ENCODE results near the gene HSPG2.
A peak's percentile ranks its signal among the peaks of the same experiment; 100 is the strongest.

The HSPG2 gene

DNA sequence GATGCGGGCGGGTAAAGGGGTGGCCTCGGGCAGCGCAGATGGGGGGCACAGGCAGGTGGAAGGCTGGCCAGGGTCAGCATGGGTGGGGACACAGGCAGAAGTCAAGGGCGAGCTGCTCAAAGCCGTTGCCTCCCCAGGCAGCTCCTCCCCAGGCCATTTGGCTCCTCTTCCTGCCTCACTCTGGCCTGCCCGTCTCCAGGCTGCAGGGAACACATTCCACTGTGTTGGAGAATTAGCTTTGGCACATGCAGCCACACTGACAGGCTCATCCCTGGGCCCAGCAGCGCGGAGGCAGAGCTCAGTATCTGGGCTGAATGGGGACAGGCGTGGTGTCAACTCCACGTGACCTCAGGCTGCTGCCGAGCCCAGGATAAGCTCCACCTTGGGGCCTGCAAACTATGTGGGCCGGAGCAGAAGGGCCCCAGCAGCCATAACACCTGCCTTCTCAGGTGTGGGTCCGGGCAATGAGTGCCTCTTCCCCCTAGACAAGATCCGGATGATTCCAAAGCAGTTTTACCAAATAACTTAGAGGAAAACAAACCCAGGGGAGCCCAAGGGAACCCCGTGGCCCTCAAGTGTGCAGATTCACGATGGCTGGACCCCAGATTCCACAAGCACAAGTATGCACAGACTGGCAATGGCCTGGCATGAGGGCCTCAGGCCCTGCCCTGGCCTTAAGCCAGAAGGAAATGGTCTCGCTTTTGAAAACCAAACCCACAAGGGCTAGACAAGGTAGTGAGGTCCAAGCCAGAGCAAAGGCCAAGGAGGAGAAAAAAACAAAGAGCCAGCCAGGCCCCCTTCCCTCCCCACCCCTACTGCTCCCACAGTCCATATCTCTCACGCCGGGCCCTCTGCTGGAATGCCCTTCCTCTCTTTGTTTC, 40.2 kb downstream of the HSPG2 start:
- peak; percentile 86 for DNase-seq

DNA sequence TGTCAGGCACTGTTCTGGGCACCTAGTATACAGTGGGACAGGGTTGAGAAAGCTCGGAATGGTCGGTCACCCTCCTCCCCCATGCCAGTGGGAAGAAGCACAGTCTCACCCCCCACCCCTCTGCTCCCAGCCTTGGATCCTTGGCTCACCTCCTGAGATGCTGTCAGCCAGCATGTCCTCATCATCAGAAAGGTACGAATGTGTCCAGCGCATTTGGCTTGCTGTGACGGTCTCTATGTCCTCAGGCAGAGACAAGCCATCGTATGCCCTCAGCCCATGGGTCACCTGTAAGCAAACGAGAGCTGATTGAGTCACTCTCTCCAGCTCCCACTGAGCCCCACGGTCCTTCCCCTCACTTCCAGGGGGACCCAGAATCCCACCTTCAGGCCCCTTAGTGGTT, 41.1 kb downstream of the HSPG2 start:
- no peak for DNase-seq

DNA sequence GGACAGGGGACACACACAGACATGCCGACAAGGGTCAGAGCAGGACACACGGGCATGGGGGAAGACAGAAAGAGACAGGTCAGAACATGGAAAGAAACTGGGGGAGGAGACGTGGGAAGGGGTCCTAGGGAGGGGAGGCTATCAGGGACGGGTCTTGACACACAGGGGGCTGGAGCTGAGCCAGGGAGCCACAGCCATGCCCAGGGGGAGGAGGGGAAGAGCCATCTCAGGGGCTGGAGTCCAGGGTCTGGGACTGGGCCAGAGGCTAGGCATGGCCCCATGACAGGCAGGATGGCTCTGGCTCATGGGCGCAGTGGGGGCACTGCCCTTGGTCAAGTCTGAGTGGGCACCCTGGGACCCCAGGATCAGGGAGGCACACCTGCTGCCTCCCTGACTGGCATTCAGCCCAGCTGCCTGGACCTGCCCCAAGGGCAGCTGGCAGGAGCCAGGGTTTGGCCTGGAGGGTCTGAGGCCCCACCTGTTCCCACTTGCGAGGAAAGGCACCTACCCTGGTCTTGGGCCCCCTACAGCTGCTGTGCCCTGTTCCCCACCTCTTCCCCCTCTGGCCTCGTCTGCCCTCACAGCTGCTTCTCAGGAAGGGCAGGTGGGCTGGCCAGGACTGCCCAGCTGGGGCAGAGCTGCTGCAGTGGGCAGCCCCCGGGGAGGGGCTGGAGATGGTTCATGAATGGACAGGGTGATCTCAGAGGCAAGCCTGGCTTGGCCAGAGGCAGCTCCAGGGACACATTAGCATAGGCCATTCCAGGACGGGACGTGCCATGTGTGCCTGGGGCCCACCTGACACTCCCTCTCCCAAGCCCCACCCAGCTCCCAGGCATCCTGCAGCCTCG, 42.9 kb downstream of the HSPG2 start:
- DNase-seq = no peak

DNA sequence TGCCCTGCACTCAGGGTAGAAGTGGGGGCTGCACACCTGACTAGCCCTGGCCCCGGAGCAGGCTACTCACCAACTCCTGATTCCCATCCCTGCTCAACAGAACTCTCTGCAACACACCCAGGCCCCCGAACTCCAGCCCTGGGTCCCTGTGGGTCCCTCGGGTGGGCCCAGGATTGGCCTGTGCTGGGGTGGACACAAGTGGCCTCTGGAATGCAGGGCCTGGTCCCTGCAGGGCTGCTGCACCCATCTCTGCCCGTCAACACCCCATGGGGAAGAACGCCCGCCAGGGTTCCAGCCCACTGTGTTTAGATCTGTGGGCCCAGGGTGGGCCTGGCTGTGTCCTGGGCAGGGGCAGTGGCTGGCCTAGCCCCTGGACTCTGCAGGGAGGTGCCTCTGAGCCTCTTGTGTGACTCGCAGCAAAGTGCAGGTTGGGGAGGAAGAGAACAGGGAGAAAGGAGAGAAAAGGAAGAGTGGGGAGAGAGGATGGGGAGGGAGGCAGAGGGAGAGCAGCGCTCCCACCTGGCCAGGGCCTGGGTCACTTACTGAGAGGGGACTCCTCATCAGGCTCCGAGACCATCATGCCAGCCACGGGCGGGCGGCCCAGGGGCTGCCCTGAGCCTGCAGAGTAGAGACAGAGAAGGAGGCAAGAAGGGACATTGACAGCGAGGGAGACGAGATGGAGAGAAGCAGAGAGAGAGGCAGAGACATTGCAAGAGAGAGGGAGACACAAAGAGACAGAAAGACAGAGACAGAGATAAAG, 43.9 kb downstream of the HSPG2 start:
- DNase-seq = no peak

DNA sequence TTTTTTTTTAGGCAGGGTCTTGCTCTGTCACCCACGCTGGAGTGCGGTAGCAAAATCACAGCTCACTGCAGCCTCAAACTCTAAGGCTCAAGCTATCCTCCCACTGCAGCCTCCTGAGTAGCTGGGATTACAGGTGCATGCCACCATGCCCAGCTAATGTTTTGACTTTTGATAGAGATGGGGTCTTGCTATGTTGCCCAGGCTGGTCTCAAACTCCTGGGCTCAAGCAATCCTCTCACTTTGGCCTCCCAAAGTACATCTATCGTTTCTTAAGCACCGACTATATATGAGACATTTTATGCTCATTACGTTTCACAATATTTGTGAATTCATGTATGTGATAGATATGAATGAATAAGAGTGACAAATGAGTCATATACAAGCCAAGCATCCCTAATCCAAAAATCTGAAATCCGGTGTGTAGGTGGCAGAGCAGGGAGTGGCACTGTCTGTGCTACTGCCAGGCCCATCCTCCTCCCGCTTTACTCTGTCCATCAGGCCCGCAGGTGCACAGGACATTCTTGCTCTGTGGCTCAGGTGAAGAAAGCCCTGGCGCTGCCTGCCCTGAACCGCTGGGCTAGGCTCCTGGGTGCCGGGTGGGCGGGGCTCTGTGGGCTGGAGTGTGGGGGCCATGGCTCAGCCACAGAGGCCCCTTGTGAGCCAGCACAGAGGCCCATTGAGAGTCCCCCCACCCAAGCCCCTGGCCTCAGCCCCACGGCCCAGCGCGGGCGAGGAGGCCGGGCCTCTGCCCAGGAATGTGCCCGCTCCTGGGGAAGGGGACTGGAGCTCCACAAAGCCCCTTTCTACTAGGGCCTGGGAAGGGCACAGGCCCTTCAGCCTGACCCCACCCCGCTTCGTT, 45.3 kb downstream of the HSPG2 start:
- DNase-seq = no peak

DNA sequence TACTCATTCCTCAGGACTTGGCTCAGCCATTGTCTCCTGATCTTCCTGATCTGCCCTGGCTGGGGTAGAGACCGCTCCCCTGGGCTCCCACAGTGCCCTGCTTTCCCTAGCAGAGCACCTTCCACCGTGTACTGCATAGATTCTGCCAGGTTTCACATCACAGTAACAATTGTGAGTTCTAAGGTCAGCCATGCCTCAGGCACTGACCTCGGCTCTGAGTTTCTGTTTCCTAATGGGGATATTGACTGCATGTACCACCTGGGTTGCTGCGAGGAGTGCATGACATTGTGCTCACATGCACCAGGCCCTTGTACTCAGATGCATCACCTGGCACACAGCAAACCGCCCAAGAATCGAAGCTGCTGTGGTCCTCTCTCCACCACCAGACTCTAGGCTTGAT, 46.0 kb downstream of the HSPG2 start:
- DNase-seq = no peak

DNA sequence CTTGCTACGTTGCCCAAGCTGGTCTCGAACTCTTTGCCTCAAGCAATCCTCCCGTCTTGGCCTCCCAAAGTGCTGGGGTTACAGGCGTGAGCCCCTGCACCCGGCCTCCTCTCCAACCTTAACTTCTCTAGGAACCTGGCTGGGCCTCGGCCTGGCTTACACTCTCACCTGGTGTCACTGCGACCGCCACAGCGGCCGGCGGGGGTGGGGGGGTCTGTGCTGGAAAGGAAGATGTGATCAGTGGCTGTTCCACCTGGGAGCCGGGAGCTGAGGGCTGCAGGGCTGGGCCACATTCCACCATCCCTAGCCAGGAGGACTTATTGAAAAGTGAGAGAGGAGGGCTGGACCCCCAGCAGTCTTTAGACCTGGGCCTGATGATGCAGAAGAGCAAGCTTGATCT, 48.6 kb downstream of the HSPG2 start:
- DNase-seq = no peak

DNA sequence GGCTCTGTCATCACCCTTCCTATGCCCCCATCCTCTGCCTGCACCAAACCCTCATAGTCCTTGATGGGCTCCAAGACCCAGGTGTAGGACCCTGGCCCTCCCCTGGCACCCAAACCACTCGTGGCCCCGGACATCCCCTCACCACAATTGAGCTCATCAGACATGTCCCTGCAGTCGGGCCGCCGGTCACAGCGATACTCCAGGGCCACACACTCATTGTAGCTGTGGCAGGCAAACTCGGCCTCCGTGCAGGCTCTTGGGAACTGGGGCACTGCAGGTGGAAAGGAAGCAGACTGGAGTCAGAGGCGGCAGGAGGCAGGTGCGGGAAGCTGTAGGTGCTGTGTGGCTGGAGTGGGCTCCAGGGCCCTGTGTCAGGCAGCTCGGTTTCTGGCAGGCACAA, 49.3 kb downstream of the HSPG2 start:
- DNase-seq = no peak

DNA sequence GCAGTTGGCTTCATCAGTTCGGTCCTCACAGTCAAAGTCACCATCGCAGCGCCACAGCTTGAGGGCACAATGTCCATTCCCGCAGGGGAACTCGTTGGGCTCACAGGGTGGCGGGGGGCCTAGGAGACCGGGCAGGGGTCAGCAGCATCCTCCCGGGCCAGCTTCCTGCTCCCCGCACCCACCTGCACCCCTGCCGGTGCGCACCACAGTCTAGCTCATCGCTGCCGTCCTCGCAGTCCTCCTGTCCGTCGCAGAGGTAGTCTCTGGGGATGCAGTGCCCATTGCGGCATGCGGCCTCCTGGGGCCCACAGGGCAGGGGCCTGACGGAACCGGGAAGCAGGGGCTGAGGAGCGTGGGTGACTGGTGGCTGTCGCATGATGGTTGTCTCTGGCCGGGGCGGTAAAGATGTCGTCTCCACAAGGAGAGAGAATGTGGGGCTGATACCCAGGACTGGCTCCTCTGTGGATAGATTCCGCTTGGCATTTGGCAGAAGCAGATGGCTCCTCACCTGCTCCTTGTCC, 49.8 kb downstream of the HSPG2 start:
- DNase-seq = no peak

DNA sequence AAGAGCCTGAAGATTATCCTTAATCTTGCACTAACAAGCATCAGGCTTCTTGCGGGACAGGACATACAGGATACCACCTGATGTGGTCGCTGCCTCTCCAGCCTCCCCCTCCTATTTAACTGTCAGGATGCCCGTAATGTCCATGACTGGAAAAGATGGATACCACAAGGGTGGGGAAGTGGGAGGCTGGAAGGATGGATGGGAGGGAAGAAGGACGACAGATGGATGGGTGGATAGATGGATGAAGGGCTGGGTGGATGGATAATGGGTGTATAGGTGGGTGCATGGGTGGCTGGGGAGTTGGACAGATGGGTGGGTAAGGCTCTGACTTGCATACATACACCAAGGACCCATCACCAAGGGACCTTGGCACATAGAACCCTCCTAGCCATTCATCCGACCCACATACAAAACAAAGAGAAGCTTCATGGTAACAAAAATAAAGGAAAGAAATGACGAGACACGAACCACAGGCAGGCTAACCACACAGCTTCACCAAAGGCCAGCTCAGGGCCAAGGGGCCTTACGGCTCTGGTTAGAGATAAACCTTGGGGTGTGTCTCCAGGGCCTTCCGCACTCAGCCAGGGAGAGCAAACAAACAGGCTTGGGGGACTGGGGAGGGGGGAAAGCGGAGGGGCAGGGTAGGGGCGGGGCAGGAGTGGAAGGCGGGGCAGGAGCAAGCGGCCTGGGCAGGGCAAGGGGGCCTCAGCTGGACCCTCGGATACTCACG, 50.5 kb downstream of the HSPG2 start:
- DNase-seq = no peak

DNA sequence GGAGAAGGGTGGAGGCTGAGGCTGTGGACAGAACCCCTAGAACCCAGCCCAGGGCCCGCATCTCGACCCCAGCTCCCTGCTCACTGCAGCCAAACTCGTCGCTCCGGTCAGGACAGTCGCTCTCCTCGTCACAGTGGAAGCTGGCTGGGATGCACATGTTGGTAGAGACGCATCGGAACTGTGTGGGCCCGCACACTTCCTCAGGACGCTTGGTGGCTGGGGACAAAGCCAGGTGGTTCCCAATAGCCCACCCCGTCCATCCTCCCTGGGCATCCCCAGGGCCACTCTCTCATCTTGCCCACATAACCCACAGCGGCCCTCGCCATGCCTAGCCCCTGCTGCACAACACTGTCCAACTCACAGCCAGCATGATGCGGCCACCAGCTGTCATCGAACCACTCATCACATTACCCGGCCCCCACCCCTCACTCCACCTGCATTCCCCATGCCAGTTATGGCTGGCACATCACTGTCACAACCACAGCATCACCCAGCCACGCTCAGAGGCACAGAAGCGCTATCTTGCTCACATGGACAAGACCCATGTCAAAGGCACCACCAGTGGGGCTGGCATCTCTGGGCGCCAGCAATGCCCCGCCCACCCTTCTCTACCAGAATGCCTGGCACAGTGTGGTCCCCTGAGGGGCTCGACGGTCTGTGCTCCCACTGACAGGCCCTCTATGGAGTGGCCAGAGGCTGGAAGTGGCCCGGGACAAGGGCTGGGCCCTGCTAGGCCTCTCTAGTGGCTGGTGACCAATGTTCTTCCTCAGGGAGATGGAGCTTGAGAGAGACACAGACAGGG, 51.7 kb downstream of the HSPG2 start:
- no peak for DNase-seq

DNA sequence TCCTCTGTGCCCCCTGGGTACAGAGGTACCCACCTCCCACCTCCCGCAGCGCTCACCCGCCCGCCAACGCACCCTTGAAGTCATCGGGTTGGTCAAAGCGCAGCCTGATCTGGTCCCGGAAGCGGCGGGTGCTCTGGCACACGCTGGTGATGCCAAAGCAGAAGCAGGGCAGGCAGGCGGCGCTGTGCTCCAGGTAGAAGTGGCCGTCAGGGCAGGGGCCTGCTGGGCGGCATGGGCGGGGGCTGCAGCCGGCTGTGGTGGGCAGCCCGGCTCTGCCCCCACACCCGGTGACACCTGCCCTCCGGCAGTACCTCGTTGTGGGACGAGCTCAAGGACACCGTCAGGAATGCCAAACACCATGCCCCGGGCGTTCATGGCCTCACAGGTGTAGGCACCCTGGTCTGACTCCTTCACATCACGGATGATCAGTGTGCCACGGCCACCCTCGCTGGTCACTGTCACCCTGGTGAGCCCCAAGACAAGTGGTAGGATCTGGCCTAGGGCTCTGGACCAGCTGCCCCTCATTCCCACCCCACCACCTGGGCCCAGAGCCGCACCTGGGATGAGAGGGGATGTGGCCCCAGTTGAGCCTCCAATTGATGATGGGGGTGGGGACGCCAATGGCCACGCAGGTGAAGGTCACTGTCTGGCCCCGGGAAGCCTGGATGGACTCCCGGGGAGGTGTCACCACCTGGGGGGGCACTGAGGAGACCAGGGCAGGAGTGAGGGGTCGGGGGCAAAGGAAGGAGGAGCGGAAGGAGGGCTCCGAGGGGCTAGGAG, 52.5 kb downstream of the HSPG2 start:
- DNase-seq = no peak

DNA sequence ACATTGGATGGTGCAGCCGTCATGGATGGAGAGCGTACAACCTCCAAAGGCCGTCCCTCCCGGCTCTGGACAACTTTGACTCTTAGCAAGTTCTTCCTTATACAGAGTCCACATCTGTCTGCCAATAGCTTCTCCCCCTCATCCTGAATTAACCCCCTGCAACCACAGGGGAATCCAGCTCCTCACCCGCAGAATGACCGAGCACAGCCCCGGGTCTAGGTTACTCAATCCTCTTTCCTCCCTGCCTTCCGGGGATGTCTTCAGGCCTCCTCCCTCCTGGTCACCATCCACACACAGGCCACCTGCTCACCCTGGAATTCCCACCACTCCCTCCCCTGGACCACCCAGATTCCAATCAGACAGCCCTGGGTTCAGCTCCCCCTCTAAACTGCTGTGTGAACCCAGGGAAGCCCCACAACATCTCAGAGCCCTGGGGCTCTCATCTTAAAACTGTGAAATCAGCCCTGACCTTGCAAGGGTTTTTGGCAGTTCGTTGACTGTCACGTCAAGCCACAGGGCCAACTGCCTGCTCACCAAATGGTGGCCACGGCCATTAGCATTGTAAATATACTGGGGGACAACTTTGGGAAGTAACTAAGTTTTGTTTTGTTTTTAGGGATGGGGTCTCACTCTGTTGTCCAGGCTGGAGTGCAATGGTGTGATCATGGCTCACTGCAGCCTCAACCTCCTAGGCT, 54.2 kb downstream of the HSPG2 start:
- DNase-seq = no peak

DNA sequence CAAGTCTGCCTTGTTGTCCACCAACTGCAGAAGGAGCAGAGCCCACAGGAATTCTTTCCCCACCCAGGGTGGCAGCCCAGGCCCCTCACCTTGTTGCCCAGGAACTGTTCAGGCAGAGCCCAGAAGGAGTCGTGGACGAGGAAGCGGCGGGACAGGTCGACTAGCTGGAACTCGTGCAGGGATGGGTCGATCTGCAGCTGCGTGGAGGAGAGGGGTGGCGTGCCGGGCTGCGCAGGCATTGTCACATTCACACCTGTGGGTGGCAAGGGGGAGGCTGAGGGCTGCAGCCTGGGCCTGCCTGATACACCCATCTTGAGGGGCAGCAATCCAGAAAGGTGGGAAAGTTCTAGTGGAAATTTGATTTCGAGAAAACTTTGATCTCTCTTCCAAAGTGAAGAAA, 55.9 kb downstream of the HSPG2 start:
- no peak for DNase-seq

DNA sequence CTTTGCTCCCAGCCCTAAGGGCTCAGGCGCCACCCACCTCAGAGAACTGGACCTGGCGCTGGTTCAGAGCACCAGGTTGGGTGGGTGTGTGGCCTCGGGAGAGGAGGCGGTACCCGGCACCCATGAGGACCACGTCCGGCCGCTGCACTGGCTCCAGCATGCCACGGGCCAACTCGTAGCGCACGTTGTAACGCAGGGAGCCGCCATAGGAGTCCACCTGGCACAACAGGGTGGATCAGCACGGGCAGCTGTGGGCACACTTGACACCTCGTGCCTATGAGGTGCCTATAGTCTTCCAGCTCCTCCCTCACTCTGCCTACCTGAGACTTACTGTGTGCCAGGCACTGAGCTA, 56.5 kb downstream of the HSPG2 start:
- DNase-seq = no peak

DNA sequence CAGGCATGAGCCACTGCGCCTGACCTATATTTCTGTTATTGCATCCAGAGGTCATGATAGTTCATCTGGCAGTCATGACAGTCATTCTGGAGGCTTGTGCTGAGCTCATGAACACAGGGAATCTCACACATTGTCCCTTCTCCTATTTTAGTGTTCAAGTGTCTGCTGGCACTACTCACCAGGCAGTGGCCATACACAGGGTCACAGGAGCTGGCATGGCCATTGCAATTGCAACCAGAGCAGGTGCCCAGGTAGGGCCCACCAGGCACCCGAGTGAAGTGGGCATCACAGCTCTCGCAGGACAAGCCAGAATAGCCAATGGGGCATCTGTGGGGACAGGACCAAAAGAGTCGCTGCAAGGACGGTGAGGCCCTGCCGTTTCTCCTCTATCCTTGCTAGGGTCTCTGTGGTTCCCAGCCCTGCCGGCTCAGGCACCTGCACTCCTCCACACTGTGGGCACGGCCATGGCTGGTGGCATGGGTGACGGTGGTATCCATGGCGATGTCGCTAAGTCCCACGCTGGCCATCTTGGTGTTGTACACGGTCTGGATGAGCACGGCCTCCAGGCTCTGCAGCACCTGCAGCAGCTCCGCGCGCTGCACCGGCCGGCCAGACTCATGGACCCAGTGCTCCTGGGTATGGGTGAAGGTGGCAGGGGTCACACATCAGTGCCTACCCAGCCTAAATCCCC, 57.0 kb downstream of the HSPG2 start:
- DNase-seq = no peak

DNA sequence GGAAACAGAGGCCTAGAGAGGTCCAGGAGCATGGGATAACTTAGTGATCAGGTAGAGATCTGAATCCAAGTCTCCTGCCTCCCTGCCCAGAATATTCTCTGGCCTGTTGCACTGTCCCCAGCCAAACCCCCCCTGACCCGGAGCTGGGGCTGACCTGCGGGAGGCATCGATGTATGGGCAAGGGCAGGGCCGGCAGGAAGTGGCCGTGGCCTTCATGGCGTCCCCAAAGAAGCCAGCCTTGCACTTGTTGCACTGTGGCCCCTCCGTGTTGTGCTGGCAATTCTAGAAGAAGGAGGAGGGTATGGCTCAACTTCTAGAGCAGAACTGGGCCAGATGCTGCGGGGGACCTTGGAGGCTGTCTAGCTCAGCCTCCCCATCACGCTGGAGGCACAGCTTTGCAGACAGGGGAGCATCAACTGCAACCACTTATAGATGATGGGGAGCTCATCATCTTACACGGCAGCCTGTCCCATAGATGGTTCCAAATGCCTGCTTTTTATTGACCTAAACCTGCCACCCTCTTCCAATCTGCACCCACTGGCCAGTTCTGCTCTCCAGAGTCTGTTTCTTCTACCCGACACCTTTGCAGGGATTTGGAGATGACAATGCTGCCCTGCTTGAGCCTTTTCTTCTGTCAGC, 58.2 kb downstream of the HSPG2 start:
- no peak for DNase-seq
